Measurements from ENCODE around the gene GMDS.

The GMDS gene

DNA sequence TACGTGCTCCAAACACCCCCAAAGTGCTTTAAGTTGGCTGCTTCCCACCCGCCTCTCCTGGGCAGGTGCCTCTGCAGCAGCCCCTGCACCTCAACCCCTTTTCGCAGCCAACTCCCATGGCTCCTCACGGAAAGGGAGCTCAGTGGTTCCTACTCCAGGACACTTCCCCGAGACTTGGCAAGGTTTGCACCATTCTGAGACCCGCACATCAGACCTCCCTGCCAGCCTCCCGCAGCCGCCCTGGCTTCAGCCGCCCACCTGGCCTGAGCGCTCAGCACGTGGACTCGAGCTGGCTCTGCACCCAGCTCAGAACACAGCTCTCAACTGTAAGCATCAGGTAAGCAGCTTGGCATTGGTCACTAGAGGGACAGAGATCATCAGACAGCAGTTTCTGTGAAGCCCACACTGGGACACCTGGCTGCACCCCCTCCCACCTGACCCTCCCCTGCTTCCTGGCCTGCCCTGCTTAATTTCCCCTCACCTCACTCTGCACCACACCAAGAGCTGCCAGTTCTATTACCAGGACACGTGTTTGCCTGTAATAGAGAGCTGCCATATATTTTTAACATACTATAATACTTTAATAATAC, 28.5 kb downstream of the GMDS start:
- no peak for DNase-seq
- in situ Hi-C loops (cut with MboI; ENCODE audit: low pct_unique_long_range_greater_than_20kb, low sequenced_read_pairs) = no loop called here

DNA sequence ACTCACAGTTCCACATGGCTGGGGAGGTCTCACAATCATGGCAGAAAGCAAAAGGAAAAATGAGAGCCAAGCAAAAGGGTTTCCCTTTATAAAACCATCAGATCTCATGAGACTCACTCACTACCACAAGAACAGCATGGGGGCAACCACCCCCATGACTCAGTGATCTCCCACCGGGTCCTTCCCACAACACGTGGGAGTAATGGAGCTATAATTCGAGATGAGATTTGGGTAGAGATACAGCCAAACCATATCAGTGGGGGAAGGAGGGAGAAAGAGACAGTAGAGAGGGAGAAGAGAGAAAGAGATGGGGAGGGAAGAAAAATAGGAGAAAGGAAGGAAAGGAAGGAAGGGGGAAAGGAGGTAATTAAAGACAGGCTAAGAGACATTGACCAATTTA, 30.1 kb downstream of the GMDS start:
- in situ Hi-C loops (cut with MboI; ENCODE audit: low pct_unique_long_range_greater_than_20kb, low sequenced_read_pairs) = no loop called here
- peak; percentile 34 for DNase-seq

DNA sequence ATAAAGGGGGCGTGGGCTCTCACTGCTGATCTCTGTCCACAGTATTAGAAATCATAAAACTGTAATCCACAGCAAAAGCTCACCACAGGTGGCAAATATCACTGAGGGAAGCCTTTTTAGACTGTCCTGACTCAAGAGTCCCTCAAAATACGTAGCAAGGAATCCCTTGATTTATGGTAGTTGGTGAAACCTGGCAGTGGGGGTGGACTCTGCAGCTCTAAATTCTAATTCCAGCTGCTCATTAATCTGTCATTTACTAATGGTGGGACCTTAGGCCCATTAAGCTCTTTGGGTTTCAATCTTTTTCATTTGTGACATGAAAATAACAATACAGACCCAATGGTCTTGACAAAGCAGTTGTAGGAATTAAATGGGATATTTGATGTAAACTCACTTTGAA, 32.3 kb downstream of the GMDS start:
- DNase-seq = no peak
- in situ Hi-C loops (cut with MboI; ENCODE audit: low pct_unique_long_range_greater_than_20kb, low sequenced_read_pairs) = no loop called here

DNA sequence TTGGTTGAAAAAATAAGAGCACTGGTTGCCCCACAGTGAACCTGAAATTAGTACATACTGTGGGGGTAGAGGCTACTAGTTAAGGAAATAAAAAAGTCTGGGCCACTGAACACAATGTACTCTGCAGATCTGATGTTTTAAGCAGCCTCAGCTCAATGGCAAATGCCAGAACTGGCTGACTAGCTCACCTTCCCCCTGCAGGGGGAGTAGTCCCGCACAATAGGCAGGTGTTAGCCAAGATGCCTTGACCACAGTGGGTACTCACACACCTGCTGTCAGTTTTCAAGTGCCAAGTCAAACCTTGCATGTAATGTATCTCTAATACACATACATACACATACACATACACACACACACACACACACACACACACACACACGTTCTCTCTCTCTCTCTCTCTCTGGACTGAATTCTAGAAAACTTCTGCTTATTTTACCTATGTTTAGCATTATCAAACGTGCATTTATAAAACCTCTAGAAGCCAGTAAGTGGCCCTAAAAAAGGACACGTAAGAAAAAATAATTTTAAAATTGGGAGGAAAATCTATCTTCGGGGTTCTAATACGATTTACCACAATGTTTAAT, 36.1 kb downstream of the GMDS start:
- peak; percentile 38 for DNase-seq
- in situ Hi-C loops (cut with MboI; ENCODE audit: low pct_unique_long_range_greater_than_20kb, low sequenced_read_pairs) = no loop called here

DNA sequence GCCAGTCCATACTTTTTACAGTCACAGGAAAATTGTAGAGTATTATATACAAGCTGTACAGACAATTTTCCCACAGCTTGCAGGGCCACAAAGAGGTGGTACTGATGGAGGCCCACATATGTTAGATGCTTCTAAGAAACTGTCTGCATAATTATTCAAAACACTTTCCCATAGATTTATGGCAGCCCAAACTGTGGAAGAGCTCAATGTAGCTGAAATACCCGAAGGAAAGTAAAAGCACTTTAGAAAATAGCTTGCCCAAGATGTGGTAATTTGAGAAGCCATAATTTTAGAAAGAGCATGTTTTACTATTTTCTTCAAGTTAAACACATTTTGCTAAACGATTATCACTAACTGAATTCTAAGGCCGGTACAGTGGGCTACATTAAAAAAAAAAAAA, 36.9 kb downstream of the GMDS start:
- no peak for DNase-seq

DNA sequence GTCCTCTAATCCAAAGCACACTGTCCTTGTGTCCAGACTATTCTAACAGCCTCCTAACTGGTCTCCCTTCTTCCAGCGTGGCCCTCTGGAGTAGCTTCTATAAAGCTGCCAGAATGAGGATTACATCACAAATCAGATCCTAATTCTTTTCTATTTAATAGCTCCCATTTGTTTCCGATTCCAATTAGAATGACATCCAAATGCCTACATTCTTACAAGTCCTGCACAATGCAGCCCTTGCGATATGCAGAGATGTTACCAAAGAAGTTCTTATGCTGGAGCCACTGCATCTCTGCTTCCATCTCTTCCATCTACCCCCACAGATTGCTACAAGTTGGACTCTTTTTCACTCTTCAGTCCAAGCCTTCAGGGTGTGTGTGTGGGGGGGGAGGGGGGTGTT, 40.0 kb downstream of the GMDS start:
- DNase-seq = no peak
- in situ Hi-C loops (cut with MboI; ENCODE audit: low pct_unique_long_range_greater_than_20kb, low sequenced_read_pairs) = no loop called here

More for the DNA sequence above, 36.9 kb downstream of the GMDS start:
- in situ Hi-C loops (cut with MboI; ENCODE audit: low pct_unique_long_range_greater_than_20kb, low sequenced_read_pairs) = no loop called here

DNA sequence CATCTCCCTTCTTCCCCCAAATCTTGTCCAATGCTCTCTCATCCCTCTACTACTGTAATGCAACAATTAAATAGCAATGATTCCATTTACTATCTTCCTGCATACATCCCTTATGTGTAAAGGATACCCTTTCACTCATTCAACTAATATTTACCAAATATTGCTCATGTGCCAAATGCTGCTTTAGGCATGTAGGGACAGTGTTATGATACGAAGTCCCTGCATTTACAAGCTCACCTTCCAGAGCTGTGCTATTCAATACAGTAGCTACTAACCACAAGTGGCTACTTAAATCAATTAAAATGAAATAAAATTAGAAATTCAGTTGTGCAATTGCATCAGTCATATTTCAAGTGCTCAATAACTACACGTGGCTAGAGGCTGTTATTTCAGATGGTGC, 41.1 kb downstream of the GMDS start:
- DNase-seq = no peak
- in situ Hi-C loops (cut with MboI; ENCODE audit: low pct_unique_long_range_greater_than_20kb, low sequenced_read_pairs) = no loop called here

DNA sequence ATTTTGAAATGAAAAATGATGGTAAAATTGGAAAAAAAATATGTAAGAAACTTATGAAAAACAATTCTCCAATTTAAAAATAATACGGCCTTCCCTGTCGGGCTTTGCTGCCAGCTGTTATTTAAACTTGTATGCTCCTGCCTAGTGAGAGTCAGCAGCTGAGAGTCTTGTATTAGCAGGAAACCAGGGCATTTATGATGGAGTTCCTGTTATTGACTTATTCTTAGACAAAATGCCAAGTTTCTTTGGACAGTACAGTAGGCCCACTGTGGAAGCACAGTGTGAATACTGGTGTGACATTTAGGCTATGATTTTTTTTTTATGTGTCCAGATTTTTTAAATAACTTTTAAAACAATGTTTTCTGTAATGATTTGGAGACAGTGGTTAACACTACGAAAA, 42.1 kb downstream of the GMDS start:
- no peak for DNase-seq
- in situ Hi-C loops (cut with MboI; ENCODE audit: low pct_unique_long_range_greater_than_20kb, low sequenced_read_pairs) = no loop called here

DNA sequence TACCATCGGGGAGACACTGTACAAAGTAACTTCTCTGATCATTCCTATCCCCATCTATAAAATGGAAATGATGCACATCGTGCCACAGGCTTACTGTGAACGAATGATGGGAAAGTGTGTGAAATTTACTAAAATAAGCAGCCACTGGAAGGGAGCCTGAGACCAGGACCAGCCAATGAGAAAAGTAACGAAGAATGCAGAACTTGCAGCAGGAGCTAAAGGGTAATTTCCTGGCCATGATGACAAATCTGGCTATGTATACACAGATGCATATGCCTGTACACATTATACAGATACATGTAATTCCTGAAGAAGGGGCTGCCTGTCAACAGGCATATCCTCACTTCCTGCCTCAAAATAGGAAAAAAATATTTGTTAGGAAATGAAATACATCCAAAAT, 47.4 kb downstream of the GMDS start:
- no peak for DNase-seq
- in situ Hi-C loops (cut with MboI; ENCODE audit: low pct_unique_long_range_greater_than_20kb, low sequenced_read_pairs) = no loop called here

DNA sequence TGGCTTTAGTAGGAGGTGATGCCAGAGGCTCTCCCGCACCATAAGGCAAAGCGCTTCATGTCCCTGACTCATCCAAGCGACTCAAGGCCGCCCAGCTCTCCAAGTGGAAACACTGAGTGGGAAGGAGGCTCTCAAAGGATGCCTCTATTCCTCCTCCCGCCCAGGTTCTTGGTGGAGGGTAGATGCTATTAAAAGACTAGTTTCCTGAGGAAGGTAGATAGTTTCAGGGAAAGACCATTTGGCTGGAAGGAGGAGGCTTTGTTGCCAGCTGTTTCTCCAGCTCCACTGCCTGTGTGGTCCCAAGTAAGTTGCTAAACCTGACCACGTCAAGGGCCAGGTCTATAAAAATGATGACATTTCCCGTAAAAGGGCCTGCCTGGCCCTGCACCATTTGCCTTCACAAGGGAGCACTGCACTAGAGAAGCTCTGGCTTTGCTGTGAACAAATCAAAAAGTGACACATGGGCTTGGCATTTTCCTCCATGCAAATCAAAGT, 48.2 kb downstream of the GMDS start:
- in situ Hi-C loops (cut with MboI; ENCODE audit: low pct_unique_long_range_greater_than_20kb, low sequenced_read_pairs) = no loop called here
- no peak for DNase-seq

DNA sequence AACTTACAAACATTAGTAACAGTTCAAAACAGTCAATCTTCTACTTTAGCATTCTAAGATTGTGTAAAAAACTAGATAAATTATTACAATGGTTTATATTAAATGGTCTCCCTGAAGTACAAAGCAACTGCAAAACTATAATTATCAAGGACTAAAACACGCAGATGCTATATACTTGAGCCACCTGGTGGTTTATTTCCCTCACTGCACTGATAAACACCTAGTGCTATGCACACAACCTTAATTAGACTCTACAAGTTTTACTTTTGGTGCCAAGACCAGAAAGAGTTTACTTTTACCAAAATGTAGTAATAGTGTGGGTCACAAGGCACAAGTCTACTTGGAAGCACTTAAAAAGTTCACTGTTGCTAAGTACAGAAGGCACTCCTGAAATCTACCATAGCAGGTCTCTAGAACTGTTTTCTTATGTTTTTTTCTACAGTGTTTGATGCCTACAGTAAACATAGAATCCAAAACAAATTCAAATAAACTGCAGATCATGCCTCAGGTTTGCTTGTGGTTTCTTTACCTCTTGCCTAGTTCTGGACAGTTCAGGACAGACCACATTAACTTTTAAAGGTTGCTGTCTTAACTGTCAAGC, 49.2 kb downstream of the GMDS start:
- in situ Hi-C loops (cut with MboI; ENCODE audit: low pct_unique_long_range_greater_than_20kb, low sequenced_read_pairs) = no loop called here
- DNase-seq = peak; percentile 57

DNA sequence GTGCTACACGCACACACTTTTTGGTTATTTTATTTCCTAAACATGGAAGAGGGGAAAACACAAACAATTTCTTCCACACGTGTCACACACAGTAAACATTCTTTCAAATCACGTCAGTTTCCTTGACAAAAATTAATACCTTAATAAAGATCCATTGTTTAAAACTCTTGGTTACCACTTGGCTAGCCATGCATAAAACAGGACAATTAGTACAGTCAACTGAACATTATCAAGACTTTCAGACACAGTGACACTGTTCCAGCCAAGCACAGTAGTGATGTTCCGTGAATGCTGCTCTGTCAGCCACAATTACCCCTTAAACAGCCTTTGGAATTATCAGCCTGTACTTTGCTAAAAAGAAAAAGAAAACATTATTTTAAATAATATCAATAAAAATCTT, 50.8 kb downstream of the GMDS start:
- in situ Hi-C loops (cut with MboI; ENCODE audit: low pct_unique_long_range_greater_than_20kb, low sequenced_read_pairs) = no loop called here
- no peak for DNase-seq

DNA sequence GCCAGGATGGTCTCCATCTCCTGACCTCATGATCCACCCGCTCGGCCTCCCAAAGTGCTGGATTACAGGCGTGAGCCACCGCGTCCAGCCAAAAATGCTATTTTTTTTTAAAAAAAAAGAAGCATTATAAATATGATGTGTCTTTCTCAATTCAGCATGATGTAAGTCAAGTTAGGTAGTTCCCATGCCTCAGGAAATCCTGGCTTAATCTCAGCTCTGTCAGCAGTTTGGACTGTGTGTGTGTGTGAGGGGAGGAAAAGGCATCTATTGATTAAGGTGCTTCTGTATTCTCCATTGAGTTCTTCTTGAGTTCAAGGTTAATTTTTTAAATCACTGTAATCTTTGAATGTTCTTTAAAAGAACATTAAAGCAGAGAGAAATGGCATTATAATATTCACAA, 51.5 kb downstream of the GMDS start:
- in situ Hi-C loops (cut with MboI; ENCODE audit: low pct_unique_long_range_greater_than_20kb, low sequenced_read_pairs) = no loop called here

DNA sequence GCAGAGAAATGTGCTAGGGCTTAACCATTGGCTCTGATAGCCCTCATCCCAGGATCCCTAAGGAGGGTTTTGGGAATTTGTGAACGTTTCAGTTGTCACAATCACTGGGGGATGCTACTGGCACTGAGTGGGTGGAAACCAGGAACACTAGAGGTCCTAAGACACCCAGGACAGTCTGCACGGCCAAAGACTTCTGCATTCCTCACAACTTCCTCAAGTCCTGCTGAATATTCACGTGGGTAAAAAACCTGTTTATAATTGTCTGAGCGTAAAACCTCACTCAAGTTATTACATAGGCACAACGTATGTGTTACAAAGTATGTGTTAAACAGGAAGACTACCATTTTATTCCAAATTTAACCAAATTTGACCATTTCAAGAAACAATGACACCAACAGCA, 52.4 kb downstream of the GMDS start:
- DNase-seq = no peak
- in situ Hi-C loops (cut with MboI; ENCODE audit: low pct_unique_long_range_greater_than_20kb, low sequenced_read_pairs) = no loop called here

More for the DNA sequence above, 51.5 kb downstream of the GMDS start:
- no peak for DNase-seq

DNA sequence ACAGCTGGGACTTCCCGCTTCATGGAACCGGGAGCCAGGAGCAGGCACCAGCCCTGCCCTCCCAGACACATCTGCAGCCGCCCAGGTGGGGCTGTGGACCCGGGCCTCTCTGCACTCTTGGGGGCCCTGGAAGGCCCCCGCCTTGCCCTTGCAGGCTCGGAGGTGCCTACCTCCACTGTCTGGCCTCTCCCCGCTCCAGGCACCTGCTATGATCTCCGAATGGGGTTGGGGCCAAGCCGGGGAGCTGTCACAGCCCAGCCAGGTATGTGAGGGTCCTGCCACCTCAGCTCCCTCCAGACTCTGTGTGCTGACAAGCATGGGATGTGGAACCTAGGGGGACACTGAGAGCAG, 54.0 kb downstream of the GMDS start:
- in situ Hi-C loops (cut with MboI; ENCODE audit: low pct_unique_long_range_greater_than_20kb, low sequenced_read_pairs) = no loop called here
- DNase-seq = no peak

DNA sequence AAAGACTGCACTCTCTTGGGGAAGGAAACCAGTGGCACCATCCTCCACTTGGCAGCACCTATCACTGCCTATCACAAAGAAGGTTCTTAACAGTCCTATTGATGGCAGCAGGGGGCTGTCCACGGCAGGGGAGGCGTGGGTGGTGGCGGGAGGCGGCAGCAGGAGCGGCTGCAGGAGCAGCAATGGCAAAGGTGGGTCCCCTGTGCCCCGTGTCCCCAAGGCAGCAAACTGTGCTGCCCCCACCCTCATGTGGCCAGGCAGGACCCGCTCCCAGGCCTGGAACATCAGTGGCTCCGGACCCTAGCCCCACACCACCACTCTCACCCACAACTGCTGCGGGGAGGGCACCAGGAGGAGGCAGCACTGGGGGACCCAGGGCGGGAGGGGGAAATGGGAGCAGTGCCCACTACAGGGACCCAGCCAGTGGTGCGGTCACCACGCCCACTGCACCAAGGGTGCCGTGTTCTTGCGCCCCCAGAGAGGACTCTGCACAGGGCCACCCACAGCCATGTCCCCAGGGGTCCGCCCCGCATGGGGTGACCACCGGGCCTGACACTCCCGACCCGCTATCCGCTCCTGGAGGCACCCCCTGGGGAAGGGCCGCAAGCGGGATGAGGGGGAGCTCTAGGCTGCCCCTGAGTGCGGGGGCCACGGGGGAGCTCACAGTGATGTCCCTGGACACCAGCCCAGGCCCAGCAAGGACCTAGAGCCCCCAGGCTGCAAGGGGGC, 54.6 kb downstream of the GMDS start:
- in situ Hi-C loops (cut with MboI; ENCODE audit: low pct_unique_long_range_greater_than_20kb, low sequenced_read_pairs) = no loop called here
- DNase-seq = no peak

DNA sequence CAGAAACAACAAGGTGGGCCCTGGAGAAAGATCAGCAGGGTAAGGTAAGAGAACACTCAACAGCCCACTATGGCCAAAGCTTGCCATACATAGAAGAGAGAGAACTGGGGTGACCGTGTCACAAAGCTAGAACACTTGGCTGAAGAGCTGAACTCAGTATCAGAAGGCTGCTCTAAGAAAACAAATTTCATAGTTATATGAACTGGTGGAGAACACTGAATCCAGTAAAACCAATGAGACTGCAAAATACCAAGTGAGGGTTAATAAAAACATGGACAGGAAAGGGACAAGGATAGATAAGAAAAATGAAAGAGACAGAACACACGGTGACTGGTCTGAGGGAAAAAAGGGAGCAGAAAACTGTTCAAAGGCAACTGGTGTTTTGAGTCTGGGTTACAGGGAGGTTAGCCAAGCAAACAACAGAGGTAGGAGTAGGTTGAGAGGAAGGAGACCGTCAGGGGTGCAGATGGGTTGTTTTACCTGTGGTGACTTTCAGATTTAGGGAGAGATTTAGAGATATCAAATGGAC, 56.5 kb downstream of the GMDS start:
- DNase-seq = no peak
- in situ Hi-C loops (cut with MboI; ENCODE audit: low pct_unique_long_range_greater_than_20kb, low sequenced_read_pairs) = no loop called here

DNA sequence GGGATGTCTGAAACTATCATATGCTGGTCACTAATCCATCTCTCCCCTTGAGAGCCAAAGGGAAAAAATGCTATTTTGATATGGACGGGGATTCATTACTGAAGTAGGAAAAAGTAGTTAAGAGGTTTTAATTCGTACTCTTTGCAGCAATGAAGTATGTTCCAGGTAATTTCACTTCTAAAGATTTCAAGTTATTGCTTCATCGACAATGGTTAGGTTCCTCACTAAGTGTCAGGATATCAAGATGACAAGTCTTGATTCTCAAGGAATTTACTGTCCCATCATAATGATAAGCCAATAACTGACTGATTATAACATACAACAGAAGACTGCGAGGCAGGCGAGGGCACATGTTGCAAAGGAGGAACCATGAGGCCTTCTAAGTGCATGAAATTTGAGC, 57.0 kb downstream of the GMDS start:
- no peak for DNase-seq
- in situ Hi-C loops (cut with MboI; ENCODE audit: low pct_unique_long_range_greater_than_20kb, low sequenced_read_pairs) = no loop called here

DNA sequence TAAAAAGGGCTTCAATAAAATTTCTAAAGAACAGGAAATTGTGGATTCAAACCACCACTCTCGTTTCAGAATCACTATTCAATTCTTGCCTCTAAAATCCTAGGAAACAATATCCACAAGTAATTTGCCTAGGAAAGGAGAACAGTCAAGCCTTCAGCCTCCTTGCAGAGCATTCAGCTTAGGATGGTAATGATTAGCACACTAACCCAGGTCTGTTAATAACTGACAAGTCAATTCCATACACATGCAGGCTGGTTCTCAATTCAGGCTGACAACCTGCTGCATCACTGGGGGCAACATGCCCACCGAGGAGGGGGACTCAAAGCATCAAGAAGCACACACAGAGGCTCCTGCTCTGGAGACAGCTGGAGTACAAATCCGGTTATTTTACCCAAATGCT, 57.6 kb downstream of the GMDS start:
- in situ Hi-C loops (cut with MboI; ENCODE audit: low pct_unique_long_range_greater_than_20kb, low sequenced_read_pairs) = no loop called here
- no peak for DNase-seq

DNA sequence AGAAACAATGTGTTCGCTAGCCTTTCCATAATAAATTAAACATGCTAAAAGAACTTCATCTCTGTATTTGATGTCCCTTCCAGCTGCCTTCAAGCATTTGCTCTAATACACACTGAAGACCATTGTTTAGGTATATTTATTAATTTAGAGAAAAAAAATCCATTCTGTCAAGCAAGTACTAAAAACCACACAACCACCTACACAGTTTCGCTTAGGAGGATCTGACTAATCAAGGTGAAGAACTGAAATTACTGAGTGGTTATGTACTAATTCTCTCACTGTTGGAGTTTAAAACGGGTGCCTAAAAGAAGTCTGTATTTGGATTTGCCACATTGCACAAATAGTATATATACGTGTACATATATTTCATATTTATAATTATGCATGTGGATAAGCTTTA, 58.9 kb downstream of the GMDS start:
- no peak for DNase-seq
- in situ Hi-C loops (cut with MboI; ENCODE audit: low pct_unique_long_range_greater_than_20kb, low sequenced_read_pairs) = no loop called here
